SU-DHL-6 (cell line): ENCODE data around the gene MKNK2.
A peak's percentile ranks its signal among the peaks of the same experiment; 100 is the strongest.

ENCODE experiments used
- H2AFZ ChIP-seq: fragments of 200-600 bp; sonication (generic); 2 replicates; pipeline ENCODE4 v1.6.1; 2014; ENCODE audit warnings: low read depth, mild to moderate bottlenecking, moderate library complexity, mixed read lengths, antibody characterized with exemption, low read length; ENCODE audit not compliant: severe bottlenecking
- H3F3A ChIP-seq: fragments of 200-600 bp; shearing (Covaris generic); 2 replicates; pipeline ENCODE4 v1.6.0; 2016; ENCODE audit warnings: antibody characterized with exemption, mild to moderate bottlenecking; ENCODE audit not compliant: insufficient read depth
- H3K27ac ChIP-seq: fragments of 200-600 bp; sonication (generic); 2 replicates; pipeline ENCODE4 v1.5.1; 2016; ENCODE audit warnings: low read depth, mild to moderate bottlenecking, low read length, moderate library complexity, mixed read lengths
- H3K27me3 ChIP-seq: fragments of 200-600 bp; sonication (generic), shearing (Covaris generic); 2 replicates; pipeline ENCODE4 v1.6.0; 2014; ENCODE audit warnings: mild to moderate bottlenecking, low read length
- H3K36me3 ChIP-seq: fragments of 200-600 bp; sonication (generic); 2 replicates; pipeline ENCODE4 v1.6.1; 2014; ENCODE audit warnings: mild to moderate bottlenecking, low read length, mixed read lengths
- H3K4me2 ChIP-seq: fragments of 300-600, 200-600 bp; shearing (Covaris generic), sonication (generic); 2 replicates; pipeline ENCODE4 v1.6.0; 2014; ENCODE audit warnings: low read length, low read depth, mild to moderate bottlenecking; ENCODE audit not compliant: poor library complexity, severe bottlenecking
- H3K4me3 ChIP-seq: fragments of 200-600 bp; sonication (generic); 2 replicates; pipeline ENCODE4 v1.5.1; 2014; ENCODE audit warnings: antibody characterized with exemption, low read length, mild to moderate bottlenecking, mixed read lengths; ENCODE audit not compliant: insufficient read depth, poor library complexity, severe bottlenecking
- H3K79me2 ChIP-seq: fragments of 200-600 bp; sonication (generic); 2 replicates; pipeline ENCODE4 v1.6.1; 2014; ENCODE audit warnings: mild to moderate bottlenecking, low read length, moderate library complexity; ENCODE audit not compliant: insufficient read depth
- H3K9ac ChIP-seq: fragments of 200-600 bp; sonication (generic); 2 replicates; pipeline ENCODE4 v1.7.0; 2014; ENCODE audit warnings: mild to moderate bottlenecking, low read length
- H3K9me2 ChIP-seq: fragments of 200-600 bp; sonication (generic); replicated peaks from 2 replicates; pipeline ENCODE4 v1.6.1; 2014; ENCODE audit warnings: low read length; ENCODE audit not compliant: insufficient read depth
- H3K9me3 ChIP-seq: fragments of 200-600 bp; sonication (generic); 2 replicates; pipeline ENCODE4 v1.6.1; 2014; ENCODE audit warnings: low read length, mixed read lengths; ENCODE audit not compliant: insufficient read depth
- H4K20me1 ChIP-seq: fragments of 200-600 bp; sonication (generic); 2 replicates; pipeline ENCODE4 v1.6.1; 2014; ENCODE audit warnings: low read depth, mild to moderate bottlenecking, antibody characterized with exemption, low read length, moderate library complexity, mixed read lengths
- EZH2phosphoT487 ChIP-seq: fragments of 200-600 bp; sonication (generic), shearing (Covaris generic); conservative IDR thresholded peaks from 2 replicates; pipeline ENCODE4 v1.6.1; 2018; ENCODE audit warnings: mild to moderate bottlenecking, antibody characterized with exemption, low read length, moderate library complexity, mixed read lengths
- TF ChIP-seq, protein P1 (sequence below): fragments of 200-600 bp; sonication (generic); IDR thresholded peaks from one replicate; pipeline ENCODE4 v1.5.1; 2017; ENCODE audit warnings: antibody characterized with exemption, mild to moderate bottlenecking, low read length, moderate library complexity; ENCODE audit not compliant: insufficient read depth, poor library complexity, severe bottlenecking

The MKNK2 gene

GRCh38 chr19:2048104-2048958 lies 2.7 kb downstream of the MKNK2 start:
- H2AFZ ChIP-seq: no peak overlapping the region
- peak overlapping the region; percentile 89 for H3K9ac ChIP-seq
- H4K20me1 ChIP-seq: no peaks in the 10 kb centered on the region; the same call in 1 of the 2 replicates
- peak overlapping the region; percentile 81 for H3K4me3 ChIP-seq
- no peaks in the 10 kb centered on the region for H3K9me3 ChIP-seq
- no peaks in the 10 kb centered on the region for H3K27me3 ChIP-seq
- peaks cover 42% of the 10 kb centered on the region for H3K79me2 ChIP-seq
- peak overlapping the region; percentile 70 for H3K4me2 ChIP-seq
- H3K9me2 ChIP-seq: no peaks in the 10 kb centered on the region
- TF ChIP-seq, protein P1, sequence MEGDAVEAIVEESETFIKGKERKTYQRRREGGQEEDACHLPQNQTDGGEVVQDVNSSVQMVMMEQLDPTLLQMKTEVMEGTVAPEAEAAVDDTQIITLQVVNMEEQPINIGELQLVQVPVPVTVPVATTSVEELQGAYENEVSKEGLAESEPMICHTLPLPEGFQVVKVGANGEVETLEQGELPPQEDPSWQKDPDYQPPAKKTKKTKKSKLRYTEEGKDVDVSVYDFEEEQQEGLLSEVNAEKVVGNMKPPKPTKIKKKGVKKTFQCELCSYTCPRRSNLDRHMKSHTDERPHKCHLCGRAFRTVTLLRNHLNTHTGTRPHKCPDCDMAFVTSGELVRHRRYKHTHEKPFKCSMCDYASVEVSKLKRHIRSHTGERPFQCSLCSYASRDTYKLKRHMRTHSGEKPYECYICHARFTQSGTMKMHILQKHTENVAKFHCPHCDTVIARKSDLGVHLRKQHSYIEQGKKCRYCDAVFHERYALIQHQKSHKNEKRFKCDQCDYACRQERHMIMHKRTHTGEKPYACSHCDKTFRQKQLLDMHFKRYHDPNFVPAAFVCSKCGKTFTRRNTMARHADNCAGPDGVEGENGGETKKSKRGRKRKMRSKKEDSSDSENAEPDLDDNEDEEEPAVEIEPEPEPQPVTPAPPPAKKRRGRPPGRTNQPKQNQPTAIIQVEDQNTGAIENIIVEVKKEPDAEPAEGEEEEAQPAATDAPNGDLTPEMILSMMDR: no peak
- no peak for TF ChIP-seq EZH2phosphoT487
- peaks cover 18% of the 10 kb centered on the region for H3F3A ChIP-seq
- peak overlapping the region; percentile 71 for H3K27ac ChIP-seq
- H3K36me3 ChIP-seq: no peaks in the 10 kb centered on the region

DNA sequence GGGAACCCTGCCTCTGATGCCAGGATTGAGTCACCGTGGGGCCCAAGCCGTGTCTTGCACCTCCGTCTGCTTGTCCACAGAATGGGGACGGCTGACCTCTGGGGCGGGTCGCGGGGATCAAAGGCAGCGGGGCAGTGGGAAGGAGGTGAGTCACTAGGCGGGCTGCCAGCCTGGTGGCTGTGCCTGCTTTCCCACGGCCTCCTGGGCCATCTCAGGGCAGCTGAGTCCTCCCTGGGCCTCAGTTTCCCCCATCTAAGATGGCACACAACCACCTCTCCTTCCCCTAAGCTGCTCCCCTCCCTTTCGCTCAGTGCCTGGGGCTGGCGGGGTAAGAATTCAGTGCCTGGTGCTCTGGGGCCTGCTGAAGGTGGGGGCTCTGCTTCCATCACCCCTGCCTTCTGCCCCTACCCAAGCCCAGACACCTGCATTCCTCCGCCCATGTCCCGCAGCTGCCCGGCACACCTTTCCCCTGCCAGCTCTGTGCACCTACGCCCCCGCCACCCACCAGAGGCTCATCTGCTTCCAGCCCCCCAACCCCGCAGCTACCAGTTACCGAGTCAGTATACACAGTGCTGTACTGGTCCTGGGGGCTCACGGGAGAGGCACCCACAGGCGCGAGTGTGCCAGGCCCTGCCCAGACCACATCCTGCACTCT lies 3.5 kb downstream of the MKNK2 start:
- no peaks in the 10 kb centered on the region; the same call in 1 of the 2 replicates for H4K20me1 ChIP-seq
- H3K79me2 ChIP-seq: peaks cover 42% of the 10 kb centered on the region

GRCh38 chr19:2047076-2047448 lies 4.0 kb downstream of the MKNK2 start:
- no peaks in the 10 kb centered on the region for H3K9me2 ChIP-seq
- TF ChIP-seq EZH2phosphoT487: no peak
- TF ChIP-seq, protein P1: no peak

More for the DNA sequence above, 3.5 kb downstream of the MKNK2 start:
- no peak for TF ChIP-seq EZH2phosphoT487
- TF ChIP-seq, protein P1: no peak
- Histone ChIP-seq H3K9me3 (no peaks in the 10 kb centered on the region), H2AFZ (no peak overlapping the region), H3K27me3 (no peaks in the 10 kb centered on the region), H3K27ac (peak overlapping the region; percentile 71), H3K4me2 (peak overlapping the region; percentile 70), H3K4me3 (no peak overlapping the region), H3K9me2 (no peaks in the 10 kb centered on the region), H3K36me3 (no peaks in the 10 kb centered on the region), H3K9ac (peak overlapping the region; percentile 89), H3F3A (peaks cover 18% of the 10 kb centered on the region)

More at GRCh38 chr19:2047076-2047448, 4.0 kb downstream of the MKNK2 start:
- Histone ChIP-seq H3K4me2 (no peak overlapping the region), H3K9me3 (no peaks in the 10 kb centered on the region), H3F3A (peaks cover 16% of the 10 kb centered on the region), H2AFZ (no peak overlapping the region), H3K27me3 (no peaks in the 10 kb centered on the region), H3K4me3 (no peak overlapping the region), H3K9ac (no peak overlapping the region), H4K20me1 (no peaks in the 10 kb centered on the region; the same call in 1 of the 2 replicates), H3K79me2 (peaks cover 42% of the 10 kb centered on the region), H3K27ac (0 out of 2 replicates have a peak overlapping the region, but pooled peaks have one; percentile 71), H3K36me3 (no peaks in the 10 kb centered on the region)
